H9 (cell line): ENCODE results near the gene CASP4. TPM values are rescaled to one million over a fixed set of nuclear protein-coding genes. Genes with fewer than 3 reads are reported as not detected.

Experiments used
- DNase-seq: peaks from one replicate; pipeline ENCODE4 v3.0.0-alpha.2; 2017
- H2AFZ ChIP-seq: one replicate; pipeline ENCODE4 v1.6.1; 2013; ENCODE audit warnings: mild to moderate bottlenecking, low read length, control low read depth, moderate library complexity
- H2AK5ac ChIP-seq: 2 replicates; pipeline ENCODE4 v1.6.1; 2013; ENCODE audit warnings: low read length, control low read depth, mixed read lengths; ENCODE audit not compliant: insufficient read length
- H2BK120ac ChIP-seq: one replicate; pipeline ENCODE4 v1.6.1; 2013; ENCODE audit warnings: low read depth, mild to moderate bottlenecking, low read length, control low read depth, inconsistent platforms; ENCODE audit not compliant: poor library complexity, severe bottlenecking
- H2BK12ac ChIP-seq: 2 replicates; pipeline ENCODE4 v1.6.1; 2013; ENCODE audit warnings: low read length, control low read depth, mixed read lengths, low read depth; ENCODE audit not compliant: insufficient read length
- H2BK15ac ChIP-seq: 2 replicates; pipeline ENCODE4 v1.6.1; 2013; ENCODE audit warnings: low read depth, low read length, control low read depth
- H2BK20ac ChIP-seq: one replicate; pipeline ENCODE4 v1.6.1; 2013; ENCODE audit warnings: low read depth, mild to moderate bottlenecking, low read length, control low read depth, inconsistent platforms; ENCODE audit not compliant: poor library complexity, severe bottlenecking
- H2BK5ac ChIP-seq: 2 replicates; pipeline ENCODE4 v1.6.1; 2013; ENCODE audit warnings: low read length, control low read depth, mixed read lengths; ENCODE audit not compliant: insufficient read length
- H3K14ac ChIP-seq: 2 replicates; pipeline ENCODE4 v1.6.1; 2013; ENCODE audit warnings: low read length, control low read depth; ENCODE audit not compliant: insufficient read depth
- H3K18ac ChIP-seq: 2 replicates; pipeline ENCODE4 v1.6.1; 2013; ENCODE audit warnings: low read depth, mild to moderate bottlenecking, mixed read lengths, low read length, control low read depth; ENCODE audit not compliant: insufficient read length
- H3K23ac ChIP-seq: 2 replicates; pipeline ENCODE4 v1.6.1; 2013; ENCODE audit warnings: low read length, control low read depth, mixed read lengths, low read depth; ENCODE audit not compliant: insufficient read length
- H3K23me2 ChIP-seq: 2 replicates; pipeline ENCODE4 v1.6.1; 2013; ENCODE audit warnings: low read depth, mild to moderate bottlenecking, mixed read lengths, low read length, control low read depth; ENCODE audit not compliant: insufficient read length, poor library complexity, severe bottlenecking
- H3K27ac ChIP-seq: 2 replicates; pipeline ENCODE4 v1.5.1; 2013; ENCODE audit warnings: low read length, control low read depth, mixed read lengths, low read depth; ENCODE audit not compliant: insufficient read length
- H3K27me3 ChIP-seq: 2 replicates; pipeline ENCODE4 v1.6.1; 2013; ENCODE audit warnings: low read length, control low read depth, inconsistent platforms; ENCODE audit not compliant: insufficient read depth
- H3K4ac ChIP-seq: 2 replicates; pipeline ENCODE4 v1.6.1; 2013; ENCODE audit warnings: low read depth, mild to moderate bottlenecking, control low read depth, inconsistent platforms, low read length, moderate library complexity
- H3K4me1 ChIP-seq: 2 replicates; pipeline ENCODE4 v1.6.1; 2013; ENCODE audit warnings: low read length, control low read depth, inconsistent platforms; ENCODE audit not compliant: insufficient read depth
- H3K4me2 ChIP-seq: 2 replicates; pipeline ENCODE4 v1.6.1; 2013; ENCODE audit warnings: low read length, control low read depth, mixed read lengths; ENCODE audit not compliant: insufficient read length, insufficient read depth
- H3K56ac ChIP-seq: 2 replicates; pipeline ENCODE4 v1.6.1; 2013; ENCODE audit warnings: low read depth, mild to moderate bottlenecking, mixed read lengths, low read length, control low read depth; ENCODE audit not compliant: insufficient read length
- H3K79me1 ChIP-seq: 2 replicates; pipeline ENCODE4 v1.6.1; 2013; ENCODE audit warnings: low read depth, mild to moderate bottlenecking, moderate library complexity, low read length, control low read depth, inconsistent platforms; ENCODE audit not compliant: insufficient read depth, poor library complexity, severe bottlenecking
- H3K79me2 ChIP-seq: 2 replicates; pipeline ENCODE4 v1.6.1; 2013; ENCODE audit warnings: low read length, control low read depth, inconsistent platforms; ENCODE audit not compliant: insufficient read depth
- H3K9ac ChIP-seq: 2 replicates; pipeline ENCODE4 v1.6.1; 2013; ENCODE audit warnings: low read length, control low read depth, mixed read lengths; ENCODE audit not compliant: insufficient read length; ENCODE audit errors: extremely low read depth
- H3K9me3 ChIP-seq: one replicate; pipeline ENCODE4 v1.6.1; 2013; ENCODE audit warnings: low read depth, low read length, inconsistent platforms; ENCODE audit not compliant: control insufficient read depth
- H3T11ph ChIP-seq: one replicate; pipeline ENCODE4 v1.6.1; 2013; ENCODE audit warnings: mild to moderate bottlenecking, low read length, control low read depth, inconsistent platforms
- H4K20me1 ChIP-seq: one replicate; pipeline ENCODE4 v1.6.1; 2013; ENCODE audit not compliant: control insufficient read depth, insufficient read length, insufficient read depth
- H4K5ac ChIP-seq: 2 replicates; pipeline ENCODE4 v1.6.1; 2013; ENCODE audit warnings: low read depth, mild to moderate bottlenecking, mixed read lengths, low read length, control low read depth; ENCODE audit not compliant: insufficient read length
- H4K8ac ChIP-seq: replicated peaks from 2 replicates; pipeline ENCODE4 v1.6.1; 2013; ENCODE audit warnings: low read length, control low read depth, mixed read lengths, low read depth; ENCODE audit not compliant: insufficient read length
- H4K91ac ChIP-seq: 2 replicates; pipeline ENCODE4 v1.6.1; 2013; ENCODE audit warnings: low read depth, mild to moderate bottlenecking, moderate library complexity, mixed read lengths, low read length, control low read depth; ENCODE audit not compliant: insufficient read length
- H3K27ac Mint-ChIP-seq, 3 experiments: 2 replicates in 2 of 3; 3 replicates in 1 of 3; pipeline ENCODE4 v1.8.0; 2020 to 2021; ENCODE audit warnings: mixed read lengths in 3 of 3, mild to moderate bottlenecking in 1 of 3, moderate library complexity in 1 of 3
- H3K27me3 Mint-ChIP-seq: 2 replicates; pipeline ENCODE4 v1.8.0; 2021; ENCODE audit warnings: low read depth, mild to moderate bottlenecking, moderate library complexity, mixed read lengths
- H3K36me3 Mint-ChIP-seq, 3 experiments: 2 replicates in 2 of 3; 3 replicates in 1 of 3; pipeline ENCODE4 v1.8.0; 2020 to 2021; ENCODE audit warnings: low read depth in 3 of 3, mixed read lengths in 3 of 3; ENCODE audit not compliant: insufficient read depth in 1 of 3
- H3K4me1 Mint-ChIP-seq, 2 experiments: 2 replicates each; pipeline ENCODE4 v1.8.0; 2020; ENCODE audit warnings: mixed read lengths in 2 of 2
- H3K4me3 Mint-ChIP-seq, 2 experiments: 2 replicates in 1 of 2; 3 replicates in 1 of 2; pipeline ENCODE4 v1.8.0; 2020 to 2021; ENCODE audit warnings: mild to moderate bottlenecking in 2 of 2, mixed read lengths in 2 of 2, moderate library complexity in 1 of 2
- H3K9me3 Mint-ChIP-seq, 2 experiments: 2 replicates in 1 of 2; 3 replicates in 1 of 2; pipeline ENCODE4 v1.8.0; 2020; ENCODE audit warnings: mild to moderate bottlenecking in 2 of 2, mixed read lengths in 2 of 2, moderate library complexity in 1 of 2
- WGBS: extraction: QIAGEN DNeasy Blood & Tissue Kit; methylation state at CpG from one replicate; pipeline ENCODE4 v1.1.7; 2013; ENCODE audit warnings: missing lambda C conversion rate, low lambda C conversion rate, mixed read lengths; ENCODE audit not compliant: insufficient read length; ENCODE audit errors: extremely low coverage; 5-methylcytosine and 5-hydroxymethylcytosine counted together
- total RNA-seq: library from RNA; stranded (reverse); gene quantifications from 2 replicates; pipeline ENCODE4 v1.2.1, GENCODE V29; 2021
- TF ChIP-seq, protein P1 (sequence below): fragments of 200-600 bp; sonication (generic); conservative IDR thresholded peaks from 3 replicates; pipeline ENCODE4 v1.8.0; 2021; ENCODE audit warnings: antibody characterized with exemption, mild to moderate bottlenecking

The CASP4 gene
- total RNA-seq, 1 experiment from 2014 or later, result not detected

DNA sequence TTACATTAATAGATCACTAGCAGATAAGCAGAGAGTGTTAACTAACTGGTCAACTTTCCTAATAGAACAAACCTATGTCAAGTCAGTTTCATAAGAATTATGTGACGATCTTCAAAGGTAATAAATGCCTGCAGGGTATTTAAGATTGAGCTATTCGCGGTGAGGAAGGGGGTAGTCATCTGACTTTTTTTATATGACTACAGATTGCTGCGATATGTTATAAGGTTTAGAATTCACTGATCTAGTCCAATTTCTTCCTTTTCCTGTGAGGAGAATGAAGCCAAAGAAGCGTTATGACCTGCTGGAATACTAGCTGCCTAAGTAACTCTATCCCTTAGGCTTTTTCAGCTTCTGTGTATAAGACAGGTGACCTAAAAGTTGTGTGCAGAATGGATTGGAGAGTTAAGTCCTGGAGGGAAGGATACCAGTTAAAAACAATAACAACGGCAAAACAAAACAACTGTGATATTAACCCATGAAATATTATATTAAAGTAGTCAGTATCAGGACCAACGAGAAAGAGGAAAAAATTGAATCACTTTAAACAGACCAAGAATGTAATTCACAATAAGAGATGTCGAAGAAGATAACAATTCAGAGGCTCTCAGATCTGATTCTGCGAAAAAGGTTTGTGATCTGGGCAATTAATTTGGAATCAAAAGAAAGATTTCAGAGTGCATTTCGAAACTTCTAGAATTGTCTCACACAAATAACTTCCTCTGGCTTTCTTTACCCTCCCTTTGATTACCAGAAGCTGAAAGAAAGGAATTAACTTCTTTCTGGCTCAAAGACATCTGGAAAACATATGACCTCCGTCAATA lies 630 bp downstream of the CASP4 start:
- H3K23me2 ChIP-seq, result no peaks in the 10 kb centered on the region
- Mint-ChIP-seq H3K9me3 (peaks cover 20 to 41% of the 10 kb centered on the region in 2 experiments), H3K36me3 (peaks cover 10 to 42% (median 18%) of the 10 kb centered on the region in 3 experiments), H3K27me3 (no peaks in the 10 kb centered on the region), H3K4me3 (no peak overlapping the region), H3K4me1 (peaks cover 11 to 14% of the 10 kb centered on the region in 2 experiments), H3K27ac (no peak overlapping the region)
- no peak overlapping the region for H4K91ac ChIP-seq
- H3K23ac ChIP-seq, result no peak overlapping the region
- no peak overlapping the region for H3K4ac ChIP-seq
- no CpG with 5 or more reads among the region's 11 CpGs for WGBS
- H3K4me1 ChIP-seq, result no peaks in the 10 kb centered on the region
- H4K5ac ChIP-seq, result no peak overlapping the region
- H2BK12ac ChIP-seq, result no peak overlapping the region
- H3T11ph ChIP-seq, result no peak overlapping the region
- H3K4me2 ChIP-seq, result no peak overlapping the region
- no peak overlapping the region for H3K18ac ChIP-seq
- H3K27ac ChIP-seq, result no peak overlapping the region
- H3K27me3 ChIP-seq, result no peaks in the 10 kb centered on the region
- no peak overlapping the region for H2BK20ac ChIP-seq
- H2AFZ ChIP-seq, result no peak overlapping the region
- H2BK5ac ChIP-seq, result no peak overlapping the region
- H3K56ac ChIP-seq, result no peak overlapping the region
- H2AK5ac ChIP-seq, result no peak overlapping the region
- no peak for DNase-seq
- H3K14ac ChIP-seq, result no peak overlapping the region
- no peaks in the 10 kb centered on the region for H3K9me3 ChIP-seq
- no peaks in the 10 kb centered on the region for H4K20me1 ChIP-seq
- H3K9ac ChIP-seq, result no peak overlapping the region
- H4K8ac ChIP-seq, result no peak overlapping the region
- no peak overlapping the region for H2BK15ac ChIP-seq
- H3K79me2 ChIP-seq, result no peaks in the 10 kb centered on the region
- H3K79me1 ChIP-seq, result no peaks in the 10 kb centered on the region
- TF ChIP-seq, protein P1, sequence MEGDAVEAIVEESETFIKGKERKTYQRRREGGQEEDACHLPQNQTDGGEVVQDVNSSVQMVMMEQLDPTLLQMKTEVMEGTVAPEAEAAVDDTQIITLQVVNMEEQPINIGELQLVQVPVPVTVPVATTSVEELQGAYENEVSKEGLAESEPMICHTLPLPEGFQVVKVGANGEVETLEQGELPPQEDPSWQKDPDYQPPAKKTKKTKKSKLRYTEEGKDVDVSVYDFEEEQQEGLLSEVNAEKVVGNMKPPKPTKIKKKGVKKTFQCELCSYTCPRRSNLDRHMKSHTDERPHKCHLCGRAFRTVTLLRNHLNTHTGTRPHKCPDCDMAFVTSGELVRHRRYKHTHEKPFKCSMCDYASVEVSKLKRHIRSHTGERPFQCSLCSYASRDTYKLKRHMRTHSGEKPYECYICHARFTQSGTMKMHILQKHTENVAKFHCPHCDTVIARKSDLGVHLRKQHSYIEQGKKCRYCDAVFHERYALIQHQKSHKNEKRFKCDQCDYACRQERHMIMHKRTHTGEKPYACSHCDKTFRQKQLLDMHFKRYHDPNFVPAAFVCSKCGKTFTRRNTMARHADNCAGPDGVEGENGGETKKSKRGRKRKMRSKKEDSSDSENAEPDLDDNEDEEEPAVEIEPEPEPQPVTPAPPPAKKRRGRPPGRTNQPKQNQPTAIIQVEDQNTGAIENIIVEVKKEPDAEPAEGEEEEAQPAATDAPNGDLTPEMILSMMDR, result no peak
- no peak overlapping the region for H2BK120ac ChIP-seq
